Stimulated activated naive CD8-positive, alpha-beta T cell treated with anti-CD3 and anti-CD28 coated beads, Interleukin-15, Interleukin-2, amounts not matched to agents 100 ng/mL and 50 ng/mL, for 24 hours (primary cell): ENCODE data around the gene OCEL1.

Source experiments
- H3K27ac Mint-ChIP-seq: one replicate; pipeline ENCODE4 v1.8.0; 2021; ENCODE audit warnings: mild to moderate bottlenecking, mixed read lengths
- H3K27me3 Mint-ChIP-seq: one replicate; pipeline ENCODE4 v1.8.0; 2021; ENCODE audit warnings: mixed read lengths
- H3K36me3 Mint-ChIP-seq: one replicate; pipeline ENCODE4 v1.8.0; 2021; ENCODE audit warnings: low read depth, mixed read lengths
- H3K4me1 Mint-ChIP-seq: one replicate; pipeline ENCODE4 v1.8.0; 2021; ENCODE audit warnings: low read depth, mixed read lengths
- H3K4me3 Mint-ChIP-seq: one replicate; pipeline ENCODE4 v1.8.0; 2021; ENCODE audit warnings: mild to moderate bottlenecking, mixed read lengths
- H3K9me3 Mint-ChIP-seq: one replicate; pipeline ENCODE4 v1.8.0; 2021; ENCODE audit warnings: mixed read lengths

The OCEL1 gene

DNA sequence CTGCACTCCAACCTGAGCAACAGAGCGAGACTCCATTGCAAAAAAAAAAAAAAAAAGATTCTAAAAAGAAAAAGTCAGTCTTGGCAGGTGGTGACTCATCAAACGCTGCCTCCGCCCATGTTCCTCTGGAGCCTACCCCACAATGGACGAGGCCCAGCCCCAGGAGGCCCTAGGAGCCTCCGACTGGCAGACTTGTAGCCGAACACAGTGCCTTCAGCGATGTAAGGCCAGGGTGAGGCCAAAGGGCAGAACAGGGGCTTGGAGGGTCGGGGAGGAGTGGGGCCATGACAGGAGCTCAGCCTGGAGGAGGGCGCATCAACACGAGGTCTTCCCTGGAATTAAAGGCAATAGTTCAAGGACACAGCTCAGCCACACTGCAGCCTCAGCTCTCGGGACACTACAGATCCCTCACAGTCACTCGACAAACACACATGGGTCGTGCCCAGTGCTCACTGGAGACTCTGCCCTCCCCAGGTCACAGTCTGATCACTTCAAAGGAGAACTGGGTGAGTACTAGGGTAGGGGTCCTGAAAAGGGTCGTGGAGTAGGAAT is 5.7 kb upstream of the OCEL1 start:
- no peak overlapping the region for H3K27ac Mint-ChIP-seq
- no peak overlapping the region for H3K4me3 Mint-ChIP-seq
- peaks cover 16% of the 10 kb centered on the region for H3K4me1 Mint-ChIP-seq
- no peaks in the 10 kb centered on the region for H3K27me3 Mint-ChIP-seq
- peaks cover 27% of the 10 kb centered on the region for H3K36me3 Mint-ChIP-seq
- no peaks in the 10 kb centered on the region for H3K9me3 Mint-ChIP-seq

DNA sequence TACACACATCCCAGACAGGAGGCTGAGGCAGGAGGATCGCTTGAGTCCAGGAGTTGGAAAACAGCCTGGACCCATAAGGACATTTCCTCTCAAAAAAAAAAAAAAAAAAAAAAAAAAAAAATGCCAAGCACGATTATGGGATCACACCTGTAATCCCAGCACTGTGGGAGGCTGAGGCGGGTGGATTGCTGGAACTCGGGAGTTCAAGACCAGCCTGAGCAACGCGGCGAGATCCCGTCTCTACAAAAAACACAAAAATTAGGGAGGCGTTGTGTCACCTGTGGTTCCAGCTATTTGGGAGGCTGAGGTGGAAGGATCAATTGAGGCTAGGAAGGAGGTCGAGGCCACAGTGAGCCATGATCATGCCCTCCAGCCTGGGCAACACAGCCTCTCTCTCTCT is 973 bp upstream of the OCEL1 start:
- no peaks in the 10 kb centered on the region for H3K27me3 Mint-ChIP-seq
- H3K27ac Mint-ChIP-seq, result no peak overlapping the region
- H3K4me3 Mint-ChIP-seq, result peak overlapping the region; percentile 37
- peaks cover 5% of the 10 kb centered on the region for H3K4me1 Mint-ChIP-seq
- no peaks in the 10 kb centered on the region for H3K36me3 Mint-ChIP-seq
- no peaks in the 10 kb centered on the region for H3K9me3 Mint-ChIP-seq

DNA sequence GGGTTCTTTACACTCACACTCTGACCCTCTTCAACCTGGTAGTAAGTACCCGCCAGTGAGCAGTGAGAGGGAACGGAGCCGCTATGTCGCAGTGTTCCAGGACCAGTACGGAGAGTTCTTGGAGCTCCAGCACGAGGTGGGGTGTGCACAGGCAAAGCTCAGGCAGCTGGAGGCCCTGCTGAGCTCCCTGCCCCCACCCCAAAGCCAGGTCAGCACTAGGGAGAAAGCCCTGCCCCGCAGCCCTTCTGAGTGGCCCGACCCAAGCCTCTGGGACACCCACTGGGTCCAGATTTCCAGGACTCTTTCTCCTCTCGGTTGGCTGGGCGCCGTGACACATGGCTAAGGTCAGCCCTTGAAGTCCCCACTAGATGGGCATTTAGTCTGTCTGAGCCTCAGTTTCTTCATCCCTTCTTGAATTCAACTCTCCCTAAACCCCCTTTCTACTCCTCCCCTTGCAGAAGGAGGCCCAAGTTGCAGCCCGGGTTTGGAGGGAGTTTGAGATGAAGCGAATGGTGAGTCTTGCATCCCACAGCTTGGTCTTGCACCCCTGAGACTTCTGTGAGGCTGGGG is 1.9 kb downstream of the OCEL1 start:
- no peak overlapping the region for H3K27ac Mint-ChIP-seq
- H3K4me1 Mint-ChIP-seq, result peaks cover 5% of the 10 kb centered on the region
- H3K36me3 Mint-ChIP-seq, result peaks cover 3% of the 10 kb centered on the region

DNA sequence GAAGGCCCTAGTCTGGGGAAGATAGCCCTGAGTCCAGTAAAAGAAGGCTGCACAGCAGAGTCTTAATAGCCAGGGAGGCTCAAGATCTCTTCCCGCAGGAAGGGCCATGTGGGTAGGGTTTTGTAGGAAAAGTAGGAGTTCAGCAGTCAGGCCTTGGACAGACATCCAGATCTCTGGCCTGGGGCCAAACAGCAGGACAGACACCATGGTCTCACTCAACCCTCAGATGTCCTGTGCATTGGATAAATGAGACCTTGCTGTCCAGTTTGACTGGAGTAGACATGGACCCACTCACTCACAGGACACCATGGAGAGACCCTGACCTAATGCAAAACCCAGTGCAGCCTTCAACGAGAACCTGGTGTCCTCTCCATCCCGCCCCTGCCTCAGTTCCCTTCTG is 3.9 kb downstream of the OCEL1 start:
- peaks cover 14% of the 10 kb centered on the region for H3K4me1 Mint-ChIP-seq
- H3K4me3 Mint-ChIP-seq, result no peak overlapping the region
- H3K27ac Mint-ChIP-seq, result no peak overlapping the region
- peaks cover 3% of the 10 kb centered on the region for H3K36me3 Mint-ChIP-seq
- H3K9me3 Mint-ChIP-seq, result no peaks in the 10 kb centered on the region
- no peaks in the 10 kb centered on the region for H3K27me3 Mint-ChIP-seq

More for the DNA sequence above, 1.9 kb downstream of the OCEL1 start:
- Mint-ChIP-seq H3K27me3 (no peaks in the 10 kb centered on the region), H3K4me3 (peak overlapping the region; percentile 91), H3K9me3 (no peaks in the 10 kb centered on the region)

DNA sequence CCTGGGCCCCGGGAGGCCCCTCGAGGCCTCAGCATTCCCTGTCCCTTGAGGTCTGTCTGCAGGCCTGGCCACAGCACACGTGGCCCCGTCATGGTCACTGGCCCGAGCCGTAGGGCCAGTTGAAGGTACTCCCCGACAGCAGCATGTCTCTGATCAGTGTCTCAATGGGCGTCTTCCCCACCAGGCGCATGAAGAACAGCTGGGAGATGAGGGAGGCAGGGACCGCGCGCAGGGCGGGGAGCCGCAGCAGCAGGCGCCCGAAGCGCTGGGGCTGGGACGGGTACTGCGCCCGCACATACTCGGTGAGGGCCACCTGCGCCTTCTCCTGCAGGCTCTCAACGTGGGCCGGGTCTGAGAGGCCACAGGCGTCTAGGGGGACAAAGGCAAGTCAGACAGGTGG is 6.2 kb downstream of the OCEL1 start:
- no peak overlapping the region for H3K4me3 Mint-ChIP-seq
- no peak overlapping the region for H3K27ac Mint-ChIP-seq
- no peaks in the 10 kb centered on the region for H3K9me3 Mint-ChIP-seq
- no peaks in the 10 kb centered on the region for H3K27me3 Mint-ChIP-seq
- H3K4me1 Mint-ChIP-seq, result peaks cover 10% of the 10 kb centered on the region
- peaks cover 3% of the 10 kb centered on the region for H3K36me3 Mint-ChIP-seq

DNA sequence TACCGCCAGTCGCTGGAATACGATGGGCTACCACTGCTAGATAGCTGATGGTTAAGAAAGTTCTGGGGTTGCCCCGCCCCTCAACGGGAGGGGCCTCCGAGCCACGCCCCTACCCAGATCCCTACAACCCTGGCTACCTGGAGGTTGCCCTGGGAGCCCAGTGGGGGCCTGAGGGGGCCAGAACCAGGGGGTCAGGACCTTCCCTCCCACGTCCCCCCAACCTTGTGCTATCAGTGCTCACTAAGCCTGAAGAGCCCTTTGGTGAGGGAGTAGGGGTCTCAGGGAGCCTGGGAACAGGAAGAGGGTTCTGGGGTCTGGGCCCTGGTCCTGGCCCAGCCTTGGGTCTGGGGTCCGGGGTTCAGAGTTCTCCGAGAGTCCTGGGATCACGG is 8.9 kb downstream of the OCEL1 start:
- Mint-ChIP-seq H3K4me1 (peaks cover 9% of the 10 kb centered on the region), H3K27me3 (no peaks in the 10 kb centered on the region), H3K27ac (peak overlapping the region; percentile 68), H3K4me3 (peak overlapping the region; percentile 82), H3K36me3 (peaks cover 3% of the 10 kb centered on the region), H3K9me3 (no peaks in the 10 kb centered on the region)

DNA sequence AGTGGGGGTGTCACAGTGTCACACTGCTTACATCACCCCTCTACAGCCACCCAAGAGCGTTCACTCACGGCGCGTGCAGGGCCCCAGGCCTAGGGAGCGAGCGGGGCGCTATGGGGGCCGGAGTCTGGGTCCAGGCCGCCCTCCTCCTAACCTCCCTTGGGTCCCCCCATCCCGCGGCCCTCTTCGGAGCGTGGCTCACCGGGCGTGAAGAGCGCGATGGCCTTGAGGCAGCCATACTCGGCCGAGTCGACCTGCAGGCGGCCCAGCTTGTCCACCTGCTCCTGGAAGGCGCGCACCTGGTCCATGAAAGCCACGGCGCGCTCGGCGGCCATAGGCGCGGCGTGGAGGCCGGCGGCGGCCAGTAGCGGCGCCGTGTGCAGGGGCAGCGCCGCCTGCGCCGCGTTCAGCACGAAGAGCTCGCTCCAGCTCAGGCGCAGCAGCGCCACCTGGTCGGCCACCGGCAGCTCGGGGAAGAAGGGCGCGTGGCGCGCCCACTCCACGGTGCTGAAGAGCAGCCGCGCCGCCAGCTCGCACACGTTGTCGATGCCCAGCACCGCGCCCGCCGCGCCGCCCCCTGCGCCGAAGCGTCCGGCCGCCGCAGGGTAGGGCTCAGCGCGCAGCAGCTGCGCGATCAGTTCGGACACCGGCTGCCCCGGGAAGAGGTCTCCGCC is 9.4 kb downstream of the OCEL1 start:
- peaks cover 3% of the 10 kb centered on the region for H3K36me3 Mint-ChIP-seq
- peak overlapping the region; percentile 82 for H3K4me3 Mint-ChIP-seq
- no peaks in the 10 kb centered on the region for H3K9me3 Mint-ChIP-seq
- H3K27me3 Mint-ChIP-seq, result no peaks in the 10 kb centered on the region
- H3K4me1 Mint-ChIP-seq, result peaks cover 9% of the 10 kb centered on the region
- peak overlapping the region; percentile 68 for H3K27ac Mint-ChIP-seq

DNA sequence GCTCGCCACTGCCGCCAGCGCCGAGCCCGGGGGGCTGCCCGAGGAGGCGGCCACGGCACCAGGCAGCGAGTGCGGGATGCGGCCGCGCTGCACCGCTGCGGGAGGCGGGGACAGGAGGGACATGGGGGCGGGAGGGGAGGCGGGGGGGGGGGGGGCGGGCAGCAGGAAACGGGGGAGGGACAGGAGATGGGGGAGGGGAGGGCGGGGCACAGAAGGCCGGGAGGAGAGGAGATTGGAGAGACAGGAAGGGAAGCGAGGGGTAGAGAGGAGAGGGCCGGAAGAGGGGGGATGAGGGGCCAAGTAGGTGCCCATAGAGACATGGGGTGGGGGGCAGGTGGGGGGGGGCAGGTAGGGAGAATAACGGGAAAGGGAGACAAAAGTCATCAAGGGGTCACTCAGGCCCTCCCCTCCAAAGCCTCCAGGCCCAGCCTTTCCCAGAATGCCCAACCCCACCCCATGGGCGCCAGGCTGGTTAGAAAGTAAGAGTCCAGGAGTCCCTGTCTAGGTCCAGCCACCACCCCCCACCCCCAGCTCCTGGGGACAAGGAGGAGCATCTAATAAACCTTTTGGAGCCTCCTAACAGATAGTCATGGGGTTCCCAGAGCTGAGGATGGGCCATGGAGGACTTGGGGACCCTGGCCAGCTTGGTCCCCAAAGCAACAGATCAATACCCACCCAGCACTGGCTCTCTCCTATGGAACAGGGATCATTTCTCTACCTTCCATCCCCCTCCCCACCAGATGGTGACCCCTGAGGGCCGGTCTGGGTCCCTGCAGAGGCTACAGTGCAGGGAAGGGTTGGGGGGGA is 10.1 kb downstream of the OCEL1 start:
- no peaks in the 10 kb centered on the region for H3K9me3 Mint-ChIP-seq
- no peaks in the 10 kb centered on the region for H3K27me3 Mint-ChIP-seq
- peak overlapping the region; percentile 82 for H3K4me3 Mint-ChIP-seq
- H3K36me3 Mint-ChIP-seq, result peaks cover 3% of the 10 kb centered on the region
- H3K27ac Mint-ChIP-seq, result no peak overlapping the region
- peaks cover 9% of the 10 kb centered on the region for H3K4me1 Mint-ChIP-seq

DNA sequence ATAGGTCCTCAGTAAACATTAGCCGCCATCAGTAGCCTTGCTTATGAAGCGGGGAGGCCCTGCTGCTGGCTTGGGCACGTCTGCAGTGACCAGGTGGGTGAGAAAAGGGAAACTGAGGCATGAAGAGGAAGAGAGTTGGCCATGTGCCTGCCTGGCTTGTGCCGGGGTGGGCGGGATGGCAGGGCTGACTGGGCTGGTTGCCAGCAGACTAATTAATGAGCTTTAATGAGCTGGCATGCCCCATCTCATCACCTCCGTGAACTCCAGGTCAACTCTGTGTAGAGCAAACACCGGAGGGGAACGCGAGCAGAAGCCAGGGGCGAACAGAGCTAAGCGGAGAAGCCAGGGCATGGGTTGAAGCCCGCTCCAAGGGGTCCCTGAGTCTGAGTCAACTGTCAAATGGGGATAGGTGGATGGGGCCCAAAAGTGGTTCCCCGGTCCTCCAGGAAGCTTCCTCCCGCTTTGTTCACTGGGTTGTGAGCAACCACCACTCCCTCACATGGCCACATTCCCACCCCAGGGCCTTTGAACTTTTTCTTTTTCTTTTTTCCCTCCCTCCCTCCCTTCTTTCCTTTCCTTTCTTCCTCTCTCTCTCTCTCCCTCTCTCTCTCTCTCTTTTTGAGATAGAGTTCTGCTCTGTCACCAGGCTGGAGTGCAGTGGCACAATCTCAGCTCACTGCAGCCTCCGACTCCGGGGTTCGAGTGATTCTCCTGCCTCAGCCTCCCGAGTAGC is 11.0 kb downstream of the OCEL1 start:
- Mint-ChIP-seq H3K27me3 (no peaks in the 10 kb centered on the region), H3K4me1 (peaks cover 9% of the 10 kb centered on the region), H3K36me3 (peaks cover 3% of the 10 kb centered on the region), H3K9me3 (no peaks in the 10 kb centered on the region), H3K27ac (no peak overlapping the region), H3K4me3 (peak overlapping the region; percentile 41)

DNA sequence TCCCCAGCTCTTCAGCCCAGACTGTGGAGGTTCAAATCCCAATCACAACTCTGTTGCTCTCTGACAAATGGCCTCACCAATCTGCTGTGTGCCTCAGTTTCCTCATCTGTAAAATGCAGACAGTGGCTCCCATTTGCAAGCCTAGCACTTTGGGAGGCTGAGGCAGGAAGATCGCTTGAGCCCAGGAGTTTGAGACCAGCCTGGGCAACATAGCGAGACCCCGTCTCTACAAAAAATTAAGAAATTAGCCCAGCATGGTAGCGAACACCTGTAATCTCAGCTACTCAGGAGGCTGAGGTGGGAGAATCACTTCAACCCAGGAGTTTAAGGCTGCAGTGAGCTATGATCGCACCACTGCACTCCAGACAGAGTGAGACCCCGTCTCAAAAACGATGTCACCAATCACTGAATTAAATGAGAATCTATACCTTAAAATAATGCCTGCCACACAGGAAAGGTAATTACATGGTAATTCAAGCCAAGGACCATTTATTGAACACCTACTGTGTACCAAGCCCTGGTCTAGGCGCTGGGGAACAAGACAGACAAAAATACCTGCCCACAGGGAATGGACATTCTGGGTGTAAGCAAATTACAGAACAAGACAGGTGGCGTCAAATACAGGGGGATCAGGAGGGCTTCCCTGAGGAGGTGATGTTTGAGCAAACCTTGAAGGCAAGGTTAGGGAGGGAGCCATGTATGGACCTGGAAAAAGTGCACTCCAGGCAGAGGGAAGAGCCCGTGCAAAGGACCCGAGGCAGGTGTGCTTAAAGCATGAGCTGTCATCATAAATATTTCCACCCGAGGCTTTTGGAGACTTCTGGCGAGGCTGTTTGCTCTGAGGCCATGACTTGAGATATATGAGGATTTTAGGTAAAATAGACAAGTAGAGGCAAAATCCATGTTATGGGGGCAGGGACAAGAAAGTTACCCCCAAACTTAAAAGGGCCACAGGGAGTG is 12.0 kb downstream of the OCEL1 start:
- no peak overlapping the region for H3K4me3 Mint-ChIP-seq
- peaks cover 9% of the 10 kb centered on the region for H3K4me1 Mint-ChIP-seq
- no peaks in the 10 kb centered on the region for H3K27me3 Mint-ChIP-seq
- no peaks in the 10 kb centered on the region for H3K9me3 Mint-ChIP-seq
- no peak overlapping the region for H3K27ac Mint-ChIP-seq
- H3K36me3 Mint-ChIP-seq, result no peaks in the 10 kb centered on the region

DNA sequence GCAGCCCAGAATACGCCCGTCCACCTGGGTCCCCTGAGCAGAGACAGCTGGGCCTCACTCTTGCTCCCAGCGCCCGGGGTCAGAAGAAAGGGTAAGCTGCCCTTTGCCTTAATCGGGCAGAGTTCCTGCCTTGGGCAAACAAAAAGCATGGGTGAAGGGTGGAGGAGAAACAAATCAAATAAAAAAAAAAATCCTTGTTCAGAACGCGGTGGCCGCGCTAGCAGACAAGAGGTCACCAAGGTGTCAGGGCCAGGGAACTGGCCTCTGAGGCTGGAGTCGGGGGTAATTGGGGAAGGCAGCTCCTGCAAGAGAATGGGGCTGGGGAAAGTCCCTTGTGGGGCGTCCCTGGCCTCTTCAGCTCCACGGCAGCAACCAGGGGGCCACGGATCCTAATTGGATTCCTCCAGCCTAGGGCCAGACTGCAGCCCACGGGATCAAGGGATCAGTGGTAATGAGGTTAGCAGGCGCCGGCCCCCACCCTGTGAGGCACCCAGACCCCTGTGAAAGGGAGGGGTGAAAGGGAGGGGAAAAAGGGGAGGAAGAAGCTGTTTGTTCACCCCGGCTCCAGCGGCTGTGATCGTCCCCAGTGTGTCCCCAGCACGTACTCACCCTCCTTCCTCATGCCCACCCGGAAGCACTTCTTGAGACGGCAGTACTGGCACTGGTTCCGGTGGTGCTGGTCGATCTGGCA is 14.2 kb downstream of the OCEL1 start:
- H3K4me1 Mint-ChIP-seq, result no peaks in the 10 kb centered on the region
- H3K4me3 Mint-ChIP-seq, result no peak overlapping the region
- no peaks in the 10 kb centered on the region for H3K36me3 Mint-ChIP-seq
- no peak overlapping the region for H3K27ac Mint-ChIP-seq
- no peaks in the 10 kb centered on the region for H3K27me3 Mint-ChIP-seq
- H3K9me3 Mint-ChIP-seq, result no peaks in the 10 kb centered on the region

DNA sequence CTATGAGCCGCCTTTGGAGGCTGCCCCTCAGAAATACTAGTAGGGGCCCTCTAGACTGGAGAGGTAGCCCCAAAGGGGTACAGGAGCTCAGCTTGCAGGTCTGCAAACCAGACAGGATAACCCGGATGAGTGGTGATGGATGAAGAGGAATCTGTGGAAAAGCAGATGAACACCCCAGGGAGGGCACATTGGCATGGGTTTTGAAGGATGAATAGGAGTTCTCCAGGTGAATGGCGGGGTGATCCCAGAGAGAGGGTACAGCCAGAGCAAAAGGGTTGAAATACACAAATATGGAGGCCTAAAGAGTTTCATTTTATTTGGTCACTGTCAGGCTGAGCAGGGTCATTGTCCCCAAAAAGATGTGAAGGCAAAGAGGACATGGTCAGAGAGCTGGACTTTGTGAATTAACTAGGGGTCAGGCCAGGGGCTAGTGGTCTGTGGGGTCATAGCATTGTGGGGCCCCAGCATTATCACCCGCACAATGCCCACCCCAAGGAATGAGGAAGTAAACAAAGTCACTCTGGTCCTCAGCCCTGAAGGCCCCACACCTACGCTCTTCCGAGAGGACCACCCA is 14.9 kb downstream of the OCEL1 start:
- Mint-ChIP-seq H3K4me1 (no peaks in the 10 kb centered on the region), H3K27ac (no peak overlapping the region), H3K4me3 (no peak overlapping the region), H3K27me3 (no peaks in the 10 kb centered on the region), H3K36me3 (no peaks in the 10 kb centered on the region), H3K9me3 (no peaks in the 10 kb centered on the region)
